Activated CD8-positive, alpha-beta memory T cell treated with anti-CD3 and anti-CD28 coated beads, Interleukin-2, amount 50 U/mL, for 48 hours (primary cell): ENCODE measurements around the gene ATP5PB.

Source experiments
- DNase-seq: peaks from one replicate; pipeline ENCODE4 v3.0.0-alpha.2; 2020

The ATP5PB gene

GRCh38 chr1:111511370-111511769 lies 62.1 kb downstream of the ATP5PB start:
- DNase-seq = no peak
